Uterus (tissue), 4 donors: Measurements from ENCODE around the gene CXCL1. TPM values are rescaled to one million over a fixed set of nuclear protein-coding genes. Genes with fewer than 3 reads are reported as not detected.

ENCODE experiments used
- DNase-seq, 2 donors: peaks; one replicate each; pipeline ENCODE4 v3.0.0-alpha.2; 2019 to 2020
- H3K27ac ChIP-seq, 2 donors: fragments of 200-600 bp; sonication (generic); 1 replicate in 1 of 2; 2 replicates in 1 of 2; pipeline ENCODE4 v1.5.1; 2016 to 2018
- H3K27me3 ChIP-seq, 2 donors: fragments of 200-600 bp; sonication (generic); one replicate each; pipeline ENCODE4 v1.5.1; 2018 to 2019; ENCODE audit warnings: control low read depth in 1 of 2
- H3K36me3 ChIP-seq, 2 donors: fragments of 200-600 bp; sonication (generic); one replicate each; pipeline ENCODE4 v1.5.1; 2019; ENCODE audit warnings: control low read depth in 1 of 2
- H3K4me1 ChIP-seq, 2 donors: fragments of 200-600 bp; sonication (generic); one replicate each; pipeline ENCODE4 v1.5.1; 2018 to 2019; ENCODE audit warnings: control low read depth in 1 of 2
- H3K4me3 ChIP-seq, 2 donors: fragments of 200-600 bp; sonication (generic); 1 replicate in 1 of 2; 2 replicates in 1 of 2; pipeline ENCODE4 v1.5.1; 2018 to 2019; ENCODE audit warnings: mild to moderate bottlenecking in 1 of 2
- H3K9me3 ChIP-seq, 2 donors: fragments of 200-600 bp; sonication (generic); one replicate each; pipeline ENCODE4 v1.5.1; 2019; ENCODE audit warnings: control low read depth in 1 of 2
- POLR2A ChIP-seq, 2 donors: fragments of 450-650 bp; IDR thresholded peaks; one replicate each; pipeline ENCODE4 v1.6.1; 2016; ENCODE audit warnings: antibody characterized with exemption in 2 of 2, mild to moderate bottlenecking in 1 of 2, moderate library complexity in 1 of 2
- intact Hi-C: fragments of 100-400 bp; cut with DNase I; formaldehyde crosslinking; loops from one replicate; pipeline ENCODE4 v1.15.1; 2023; ENCODE audit warnings: low total_unique reads
- total RNA-seq, 4 donors: library from RNA; depleted of rRNA in 3 of 4; stranded (reverse); fragments of >200 nt in 3 of 4; gene quantifications; one replicate each; pipeline versions ENCODE4 v1.1.0 to v1.2.4, GENCODE V29; 2014 to 2023
- TF ChIP-seq, protein P1 (sequence below), 4 experiments: fragments of 200-600 bp in 2 of 4; fragments of 450-650 bp in 2 of 4; sonication (generic) in 2 of 4; IDR thresholded peaks; one replicate each; pipeline ENCODE4 v1.5.1; 2016 to 2019; ENCODE audit warnings: antibody characterized with exemption in 4 of 4, mild to moderate bottlenecking in 2 of 4, moderate library complexity in 1 of 4
- donor health status: DM: yes; HTN: yes; CAD: no.

Gene CXCL1
- total RNA-seq: 1 to 10 TPM in 2 of 4 donors, not detected in 2; 1.4 to 2.6 TPM

DNA sequence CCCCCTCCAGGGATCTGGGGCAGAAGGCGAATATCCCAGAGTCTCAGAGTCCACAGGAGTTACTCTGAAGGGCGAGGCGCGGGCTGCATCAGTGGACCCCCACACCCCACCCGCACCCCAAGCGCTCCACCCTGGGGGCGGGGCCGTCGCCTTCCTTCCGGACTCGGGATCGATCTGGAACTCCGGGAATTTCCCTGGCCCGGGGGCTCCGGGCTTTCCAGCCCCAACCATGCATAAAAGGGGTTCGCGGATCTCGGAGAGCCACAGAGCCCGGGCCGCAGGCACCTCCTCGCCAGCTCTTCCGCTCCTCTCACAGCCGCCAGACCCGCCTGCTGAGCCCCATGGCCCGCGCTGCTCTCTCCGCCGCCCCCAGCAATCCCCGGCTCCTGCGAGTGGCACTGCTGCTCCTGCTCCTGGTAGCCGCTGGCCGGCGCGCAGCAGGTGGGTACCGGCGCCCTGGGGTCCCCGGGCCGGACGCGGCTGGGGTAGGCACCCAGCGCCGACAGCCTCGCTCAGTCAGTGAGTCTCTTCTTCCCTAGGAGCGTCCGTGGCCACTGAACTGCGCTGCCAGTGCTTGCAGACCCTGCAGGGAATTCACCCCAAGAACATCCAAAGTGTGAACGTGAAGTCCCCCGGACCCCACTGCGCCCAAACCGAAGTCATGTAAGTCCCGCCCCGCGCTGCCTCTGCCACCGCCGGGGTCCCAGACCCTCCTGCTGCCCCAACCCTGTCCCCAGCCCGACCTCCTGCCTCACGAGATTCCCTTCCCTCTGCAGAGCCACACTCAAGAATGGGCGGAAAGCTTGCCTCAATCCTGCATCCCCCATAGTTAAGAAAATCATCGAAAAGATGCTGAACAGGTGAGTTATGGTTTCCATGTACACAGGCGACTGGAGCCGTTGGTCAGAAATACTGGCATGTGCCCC is at the start of gene CXCL1:
TSS of gene CXCL1 (plus strand) at position 264 of the 926 bp plus-strand sequence. CDS start at position 342, 78 bp downstream.
- intact Hi-C loops: no loop called here
- no peaks in the 10 kb centered on the region for H3K9me3 ChIP-seq
- H3K27me3 ChIP-seq: peaks cover 0 to 7% of the 10 kb centered on the region in 2 donors
- no peaks in the 10 kb centered on the region for H3K36me3 ChIP-seq
- peak in 1 of 2 donors; percentile 20 for DNase-seq
- TF ChIP-seq, protein P1, sequence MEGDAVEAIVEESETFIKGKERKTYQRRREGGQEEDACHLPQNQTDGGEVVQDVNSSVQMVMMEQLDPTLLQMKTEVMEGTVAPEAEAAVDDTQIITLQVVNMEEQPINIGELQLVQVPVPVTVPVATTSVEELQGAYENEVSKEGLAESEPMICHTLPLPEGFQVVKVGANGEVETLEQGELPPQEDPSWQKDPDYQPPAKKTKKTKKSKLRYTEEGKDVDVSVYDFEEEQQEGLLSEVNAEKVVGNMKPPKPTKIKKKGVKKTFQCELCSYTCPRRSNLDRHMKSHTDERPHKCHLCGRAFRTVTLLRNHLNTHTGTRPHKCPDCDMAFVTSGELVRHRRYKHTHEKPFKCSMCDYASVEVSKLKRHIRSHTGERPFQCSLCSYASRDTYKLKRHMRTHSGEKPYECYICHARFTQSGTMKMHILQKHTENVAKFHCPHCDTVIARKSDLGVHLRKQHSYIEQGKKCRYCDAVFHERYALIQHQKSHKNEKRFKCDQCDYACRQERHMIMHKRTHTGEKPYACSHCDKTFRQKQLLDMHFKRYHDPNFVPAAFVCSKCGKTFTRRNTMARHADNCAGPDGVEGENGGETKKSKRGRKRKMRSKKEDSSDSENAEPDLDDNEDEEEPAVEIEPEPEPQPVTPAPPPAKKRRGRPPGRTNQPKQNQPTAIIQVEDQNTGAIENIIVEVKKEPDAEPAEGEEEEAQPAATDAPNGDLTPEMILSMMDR (IDR thresholded peaks at IDR 0.05): no peak
- no peak for TF ChIP-seq POLR2A (IDR thresholded peaks at IDR 0.05)
- H3K4me1 ChIP-seq: peaks cover 0 to 5% of the 10 kb centered on the region in 2 donors
- H3K4me3 ChIP-seq: peak within 1 kb of the TSS; percentile 19 to 35
- no peak within 1 kb of the TSS for H3K27ac ChIP-seq

DNA sequence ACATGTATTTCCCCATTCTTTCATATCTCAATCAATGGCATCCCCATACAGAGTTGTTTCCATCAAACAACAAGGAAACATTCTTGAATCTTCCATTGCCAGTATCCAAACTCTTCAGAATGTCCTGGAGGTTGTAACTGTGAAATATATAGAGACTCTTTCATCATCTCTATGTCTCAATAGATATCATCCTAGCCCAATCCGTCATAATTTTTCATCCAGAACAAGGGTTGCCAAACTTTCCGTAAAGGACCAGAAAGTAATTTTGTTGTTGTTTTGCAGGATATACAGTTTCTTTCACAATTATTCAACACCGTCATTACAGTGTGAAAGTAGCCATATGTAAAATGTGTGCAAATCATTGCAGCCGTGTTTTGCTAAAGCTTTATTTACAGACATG is 47.9 kb upstream of the CXCL1 start:
- Histone ChIP-seq H3K4me1 (no peaks in the 10 kb centered on the region), H3K9me3 (no peaks in the 10 kb centered on the region), H3K36me3 (no peaks in the 10 kb centered on the region), H3K27me3 (no peaks in the 10 kb centered on the region), H3K27ac (no peak overlapping the region), H3K4me3 (no peak overlapping the region)
- intact Hi-C loops: no loop called here
- TF ChIP-seq, protein P1 (IDR thresholded peaks at IDR 0.05): no peak
- no peak for TF ChIP-seq POLR2A (IDR thresholded peaks at IDR 0.05)
- no peak for DNase-seq

DNA sequence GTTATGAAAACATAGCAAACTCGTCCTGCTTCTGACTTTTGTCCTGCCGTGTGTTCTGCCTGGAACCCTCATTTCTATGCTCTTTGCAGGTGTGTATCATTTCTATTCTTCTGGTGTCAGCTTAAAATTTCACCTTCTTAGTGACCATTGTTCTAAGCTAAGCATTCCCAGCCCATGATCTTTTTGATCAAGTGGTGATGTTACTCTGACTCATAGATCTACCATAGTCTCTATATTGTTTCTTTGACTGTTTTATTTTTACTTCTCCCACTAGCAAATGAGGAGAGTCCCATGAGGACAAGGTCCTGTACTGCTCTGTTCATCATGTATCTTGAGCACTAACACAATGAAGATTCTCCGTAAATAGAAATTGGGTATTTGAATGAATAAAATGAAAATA is 46.8 kb upstream of the CXCL1 start:
- Histone ChIP-seq H3K36me3 (no peaks in the 10 kb centered on the region), H3K4me1 (no peaks in the 10 kb centered on the region), H3K27ac (no peak overlapping the region), H3K9me3 (no peaks in the 10 kb centered on the region), H3K27me3 (no peaks in the 10 kb centered on the region), H3K4me3 (no peak overlapping the region)
- intact Hi-C loops: no loop called here
- no peak for TF ChIP-seq POLR2A (IDR thresholded peaks at IDR 0.05)
- TF ChIP-seq, protein P1 (IDR thresholded peaks at IDR 0.05): no peak
- DNase-seq: no peak

DNA sequence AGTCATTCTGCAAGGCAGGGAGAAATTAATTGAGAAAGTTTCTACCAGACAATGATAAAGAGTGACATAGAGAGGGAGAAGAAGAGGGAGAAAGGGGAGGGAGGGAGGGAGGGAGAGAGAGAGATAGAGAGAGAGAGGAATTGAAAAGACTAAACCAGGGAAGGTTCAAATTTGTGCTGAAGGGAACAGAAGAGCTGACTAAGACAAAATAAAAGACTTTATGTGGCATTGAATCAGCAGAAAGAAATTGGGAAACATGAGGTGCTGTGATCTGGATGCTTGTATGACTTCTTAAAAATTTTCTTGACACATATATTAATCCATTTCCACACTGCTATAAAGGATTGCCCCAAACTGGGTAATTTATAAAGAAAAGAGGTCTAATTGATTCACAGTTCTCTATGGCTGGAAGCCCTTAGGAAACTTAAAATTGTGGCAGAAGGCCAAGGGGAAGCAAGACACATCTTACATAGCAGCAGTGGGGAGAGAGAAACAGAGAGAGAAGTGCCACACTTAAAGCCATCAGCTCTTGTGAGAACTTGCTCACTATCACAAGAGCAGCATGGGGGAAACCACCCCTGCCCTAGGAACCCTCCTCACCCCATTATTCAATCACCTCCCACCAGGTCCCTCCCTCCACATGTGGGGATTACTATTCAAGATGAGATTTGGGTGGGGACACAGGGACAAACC is 46.2 kb upstream of the CXCL1 start:
- TF ChIP-seq, protein P1 (IDR thresholded peaks at IDR 0.05): no peak
- Histone ChIP-seq H3K27me3 (no peaks in the 10 kb centered on the region), H3K36me3 (no peaks in the 10 kb centered on the region), H3K27ac (no peak overlapping the region), H3K4me1 (no peaks in the 10 kb centered on the region), H3K4me3 (no peak overlapping the region), H3K9me3 (no peaks in the 10 kb centered on the region)
- intact Hi-C loops: no loop called here
- DNase-seq: no peak

DNA sequence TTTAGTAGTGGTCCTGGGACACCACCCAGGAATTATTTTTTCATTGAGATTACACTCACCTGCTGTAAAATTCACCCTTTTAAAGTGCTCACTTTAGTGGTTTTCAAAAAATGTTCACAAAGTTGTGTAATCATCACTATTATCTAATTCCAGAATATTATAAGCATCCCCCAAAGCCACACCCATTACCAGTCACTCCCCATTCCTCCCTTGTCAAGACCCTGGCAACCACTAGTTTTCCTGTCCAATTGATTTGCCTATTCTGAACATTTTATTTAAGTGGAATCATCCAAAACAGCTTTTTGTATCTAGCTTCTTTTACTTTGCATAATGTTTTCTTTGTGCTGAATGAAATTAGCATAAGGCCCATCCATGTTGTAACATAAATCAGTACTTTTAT is 45.4 kb upstream of the CXCL1 start:
- Histone ChIP-seq H3K36me3 (no peaks in the 10 kb centered on the region), H3K27me3 (no peaks in the 10 kb centered on the region), H3K9me3 (no peaks in the 10 kb centered on the region), H3K27ac (no peak overlapping the region), H3K4me3 (no peak overlapping the region), H3K4me1 (no peaks in the 10 kb centered on the region)
- DNase-seq: no peak
- no peak for TF ChIP-seq POLR2A (IDR thresholded peaks at IDR 0.05)
- TF ChIP-seq, protein P1 (IDR thresholded peaks at IDR 0.05): no peak
- intact Hi-C loops: no loop called here
